C4-2B (cell line): Measurements from ENCODE around the gene RUNX3.

ENCODE experiments used
- H3K27ac ChIP-seq: fragments of 450-650 bp; 2 replicates; pipeline ENCODE4 v1.5.1; 2017
- CTCF ChIP-seq: fragments of 450-650 bp; conservative IDR thresholded peaks from 2 replicates; pipeline ENCODE4 v1.5.1; 2017; ENCODE audit warnings: mild to moderate bottlenecking
- ZFX ChIP-seq: fragments of 450-650 bp; IDR thresholded peaks from 2 replicates; pipeline ENCODE4 v1.6.1; 2017

RUNX3 gene

DNA sequence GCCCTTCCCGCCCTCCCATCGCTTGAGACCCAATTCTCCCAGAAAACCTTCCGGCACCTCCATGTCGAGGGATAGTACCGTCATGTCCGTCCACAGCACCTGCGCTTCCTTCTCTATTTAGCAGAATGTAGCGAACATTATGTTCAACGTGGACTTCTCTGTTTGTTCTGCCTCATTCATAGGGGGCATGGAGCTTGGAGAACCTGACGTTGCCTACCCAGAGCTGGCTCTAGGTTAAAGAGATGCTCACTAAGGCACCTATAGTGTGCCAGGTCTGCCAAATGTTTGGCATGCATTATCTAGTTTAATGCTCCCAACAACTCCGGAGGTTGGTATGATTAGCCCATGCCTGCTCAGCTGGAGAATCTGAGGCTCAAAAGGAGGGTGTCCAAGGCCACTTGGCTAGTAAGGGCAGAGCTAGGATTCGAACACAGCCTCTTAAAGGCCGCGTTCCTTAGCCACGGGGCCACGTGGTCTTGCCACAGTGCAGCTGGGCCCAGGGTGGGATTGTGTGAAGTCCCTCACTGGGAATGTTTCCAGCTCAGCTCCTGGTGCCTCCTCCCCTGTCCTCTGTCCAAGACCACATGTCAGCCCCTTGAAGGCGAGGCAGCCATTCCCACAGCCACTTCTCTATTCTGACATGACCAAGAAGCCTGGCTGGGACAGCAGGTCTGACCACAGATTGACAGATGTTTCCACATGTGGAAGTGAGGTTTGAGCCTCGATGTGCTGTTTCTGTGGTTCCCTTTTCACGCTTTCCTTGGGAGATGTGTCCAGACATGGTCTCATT, 57.8 kb downstream of the RUNX3 start:
- TF ChIP-seq ZFX = no peak
- TF ChIP-seq CTCF = no peak
- H3K27ac ChIP-seq = no peak overlapping the region

- TF ChIP-seq ZFX (no peak), CTCF (no peak)
- H3K27ac ChIP-seq = no peak overlapping the region
Measured at GRCh38 chr1:24871306-24871901, 58.7 kb downstream of the RUNX3 start.

GRCh38 chr1:24870551-24871195, 59.4 kb downstream of the RUNX3 start:
- H3K27ac ChIP-seq = no peak overlapping the region
- TF ChIP-seq CTCF (no peak), ZFX (no peak)

- H3K27ac ChIP-seq = no peak overlapping the region
- TF ChIP-seq CTCF (no peak), ZFX (no peak)
Measured at GRCh38 chr1:24868016-24868875, 61.8 kb downstream of the RUNX3 start.

DNA sequence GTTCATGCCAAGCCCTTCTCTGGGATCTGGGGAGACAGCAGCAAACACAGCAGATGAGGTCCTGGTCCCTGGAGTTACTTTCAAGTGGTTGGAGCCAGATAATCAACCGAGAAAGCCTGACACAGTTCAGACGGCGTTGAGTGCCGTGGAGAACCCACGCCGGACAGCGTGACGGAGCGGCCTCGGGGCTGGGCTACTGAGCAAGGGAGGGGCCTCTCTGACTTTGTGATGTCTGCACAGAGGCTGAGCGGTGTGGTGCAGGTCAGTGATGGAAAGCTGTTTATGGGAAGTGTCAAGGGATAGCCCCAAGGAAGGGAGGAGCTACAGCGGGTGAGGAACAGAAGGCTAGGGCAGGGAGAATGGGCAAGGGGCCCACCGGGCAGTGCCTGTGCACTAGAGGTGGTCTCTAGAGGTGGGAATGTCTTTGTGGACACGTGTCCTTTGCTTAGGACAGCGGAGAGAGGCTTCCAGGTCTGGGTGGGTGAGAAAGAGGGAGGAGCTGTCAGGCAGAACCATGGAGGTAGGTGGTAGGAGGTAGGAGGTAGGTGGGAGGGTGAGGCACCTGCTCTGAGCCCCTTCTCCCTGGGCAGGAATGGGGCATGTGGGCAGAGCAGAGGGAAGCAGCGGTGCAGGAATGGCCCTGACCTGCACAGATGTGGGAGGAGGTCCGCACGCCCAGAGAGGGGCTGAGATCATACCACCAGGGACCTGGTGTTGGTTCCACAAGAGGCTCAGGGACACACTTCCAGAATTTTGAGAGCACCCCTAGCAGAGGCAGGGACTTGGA, 62.8 kb downstream of the RUNX3 start:
- H3K27ac ChIP-seq = no peak overlapping the region
- TF ChIP-seq CTCF (no peak), ZFX (no peak)

DNA sequence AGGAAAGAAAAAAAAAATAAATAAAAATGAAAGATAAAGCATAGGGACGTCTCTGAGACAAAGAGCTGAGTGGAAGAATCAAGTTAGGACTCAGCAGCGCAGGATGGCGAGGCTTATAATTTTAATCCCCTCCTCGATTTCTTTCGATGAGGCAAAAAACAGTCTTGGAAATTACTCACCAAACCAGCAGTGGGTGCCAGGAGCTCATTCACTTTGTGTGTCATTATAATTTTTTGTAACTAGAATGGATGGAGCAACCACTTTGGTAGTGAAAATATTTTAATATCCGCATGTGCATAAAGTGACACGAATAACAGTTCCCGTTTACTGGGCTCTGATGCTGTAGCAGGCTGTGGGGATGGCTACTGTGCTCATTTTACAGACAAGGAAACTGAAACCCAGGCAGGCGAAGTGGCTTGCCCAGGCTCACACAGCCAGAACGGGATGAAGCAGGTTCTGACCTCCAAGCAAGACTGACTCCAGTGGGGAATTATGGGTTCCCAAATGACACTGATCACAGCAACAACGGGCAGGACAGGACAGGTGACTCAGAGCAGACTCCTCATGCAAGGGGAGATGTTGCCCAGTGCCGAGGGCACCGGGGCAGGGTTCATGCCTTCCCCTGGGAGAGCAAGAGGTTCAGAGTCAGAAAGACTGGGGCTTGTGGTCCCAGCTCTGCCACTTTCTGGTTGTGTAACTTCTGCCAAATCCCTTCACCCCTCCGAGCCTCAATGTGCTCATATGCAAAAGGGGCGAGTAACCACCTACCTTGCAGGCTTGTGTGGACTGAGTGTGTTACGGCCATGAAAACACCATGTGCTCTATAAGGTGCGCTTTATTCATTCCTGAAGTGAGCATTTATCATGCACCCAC, 63.6 kb downstream of the RUNX3 start:
- TF ChIP-seq ZFX (no peak), CTCF (no peak)
- no peak overlapping the region for H3K27ac ChIP-seq
